NCI-H2227 (cell line): ENCODE data around the gene RFC5.
A peak's percentile ranks its signal among the peaks of the same experiment; 100 is the strongest.
"Not testable (repeated sequence)": the region's sequence is repeated elsewhere in the genome, so short reads cannot be mapped to it uniquely, and the experiment has no call there.

ENCODE experiments used
- DNase-seq: peaks from one replicate; lab custom pipeline; 2025; ENCODE audit not compliant: unreplicated experiment; lab: John Stamatoyannopoulos, UW

The RFC5 gene

GRCh38 chr12:118013283-118013682 lies 3.2 kb upstream of the RFC5 start:
- DNase-seq, result no peak

DNA sequence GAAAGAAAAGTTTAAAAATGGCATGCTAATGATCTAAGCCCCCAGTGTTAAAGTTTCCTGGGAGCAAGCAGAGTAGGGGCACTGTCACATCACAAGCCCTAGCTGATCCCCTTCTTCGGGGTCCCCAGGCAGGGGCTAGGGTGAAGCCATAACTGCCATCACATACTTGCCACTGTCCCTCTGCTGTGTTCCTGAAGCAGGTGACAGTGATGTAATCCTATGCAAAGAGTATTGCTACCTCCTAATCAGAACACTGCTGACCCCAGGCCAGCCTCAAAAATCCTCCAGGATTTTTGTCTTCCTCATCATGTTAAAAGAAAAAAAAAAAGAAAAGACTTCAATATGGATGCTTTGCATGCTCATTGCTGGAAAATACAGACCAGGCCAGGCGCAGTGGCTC lies 1.2 kb upstream of the RFC5 start:
- DNase-seq, result no peak

- no peak for DNase-seq
These were observed 559 bp upstream of the RFC5 start for GRCh38 chr12:118015944-118016343.

DNA sequence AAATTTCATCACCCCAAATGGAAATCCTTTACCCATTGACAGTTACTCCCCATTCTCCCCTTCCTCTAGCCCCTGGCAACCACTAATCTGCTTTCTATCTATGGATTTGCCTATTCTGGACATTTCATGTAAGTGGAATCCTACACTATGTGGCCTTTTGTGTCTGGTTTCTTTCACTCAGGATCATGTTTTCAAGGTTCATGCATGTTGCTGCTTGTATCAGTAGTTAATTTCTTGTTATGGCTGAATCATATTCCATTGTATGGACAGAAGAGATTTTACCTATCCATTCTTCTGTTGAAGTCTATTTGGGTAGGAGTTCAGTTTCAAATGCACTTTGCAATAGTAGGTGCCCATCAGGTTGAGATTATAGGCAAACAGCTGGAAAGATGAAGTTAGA lies 1.4 kb downstream of the RFC5 start:
- DNase-seq, result no peak

- DNase-seq, result no peak
These were observed 3.5 kb downstream of the RFC5 start for GRCh38 chr12:118020036-118020435.

- DNase-seq, result not testable (repeated sequence)
These were observed 5.7 kb downstream of the RFC5 start for GRCh38 chr12:118022097-118022727.

GRCh38 chr12:118022728-118023109 lies 6.2 kb downstream of the RFC5 start:
- no peak for DNase-seq

DNA sequence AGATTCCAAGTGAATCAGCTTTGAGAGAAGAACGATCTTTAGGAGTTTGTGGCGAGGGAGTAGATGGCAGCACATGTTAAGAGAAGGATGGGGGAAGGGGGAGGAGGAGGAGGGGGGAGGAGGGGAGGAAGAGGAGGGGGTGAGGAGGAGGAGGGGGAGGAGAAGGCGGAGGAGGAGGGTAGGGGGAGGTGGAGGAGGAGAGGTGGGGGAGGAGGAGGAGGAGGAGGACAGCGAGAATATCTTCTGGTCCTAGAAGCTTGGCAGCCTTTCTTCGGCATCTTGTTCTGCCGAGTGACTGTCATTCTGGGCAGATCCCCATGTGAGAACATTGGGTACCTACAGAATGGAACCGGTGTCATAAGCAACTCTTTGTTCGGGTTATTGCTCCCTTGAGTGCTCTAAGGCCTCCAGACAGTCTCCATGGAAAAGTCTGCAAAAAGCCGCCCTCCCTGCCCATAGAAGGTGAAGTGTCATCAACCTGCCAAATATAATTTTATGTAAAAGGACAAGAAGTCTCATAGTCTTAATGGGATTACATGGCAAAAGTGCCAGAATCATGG lies 6.9 kb downstream of the RFC5 start:
- no peak for DNase-seq

GRCh38 chr12:118025168-118025567 lies 8.7 kb downstream of the RFC5 start:
- DNase-seq, result no peak

DNA sequence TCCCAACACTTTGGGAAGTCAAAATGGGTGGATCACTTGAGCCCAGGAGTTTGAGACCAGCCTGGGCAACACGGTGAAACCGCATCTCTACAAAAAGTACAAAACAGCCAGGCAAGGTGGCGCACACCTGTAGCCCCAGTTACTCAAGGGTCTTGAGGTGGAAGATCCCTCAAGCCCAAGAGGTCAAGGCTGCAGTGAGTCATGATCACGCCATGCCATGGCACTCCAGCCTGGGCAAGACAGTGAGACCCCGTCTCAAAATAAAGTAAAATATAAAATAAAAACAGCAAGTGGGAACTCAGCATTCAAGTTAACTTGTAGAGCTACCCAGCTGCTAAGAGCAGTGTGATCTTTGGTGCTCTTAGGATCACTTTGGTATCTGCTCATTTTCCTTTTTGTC lies 12.7 kb downstream of the RFC5 start:
- no peak for DNase-seq

DNA sequence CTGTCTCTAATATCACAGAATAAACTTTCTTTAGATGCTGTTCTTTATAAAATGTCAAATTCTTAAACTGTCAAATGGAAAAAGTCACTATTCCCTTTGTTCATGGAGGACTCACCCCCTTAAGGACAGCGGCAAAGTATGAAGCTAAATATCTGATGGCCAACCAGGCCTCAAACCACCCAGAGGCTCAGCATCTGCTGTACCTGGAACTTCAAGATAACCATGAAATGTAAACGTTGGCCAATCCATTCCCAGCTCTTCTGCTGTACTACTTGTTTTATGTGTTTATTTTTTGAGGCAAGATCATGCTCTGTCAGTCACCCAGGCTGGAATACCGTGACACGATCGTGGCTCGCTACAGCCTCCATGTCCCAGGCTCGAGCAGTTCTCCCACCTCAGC lies 15.7 kb downstream of the RFC5 start:
- no peak for DNase-seq

- DNase-seq, result no peak
These were observed 16.8 kb downstream of the RFC5 start for GRCh38 chr12:118033323-118033722.

GRCh38 chr12:118033902-118034301 lies 17.4 kb downstream of the RFC5 start:
- DNase-seq, result no peak

- peak; percentile 56 for DNase-seq
These were observed 18.1 kb downstream of the RFC5 start for GRCh38 chr12:118034429-118035189.

GRCh38 chr12:118035190-118036041 lies 18.9 kb downstream of the RFC5 start:
- peak; percentile 52 for DNase-seq

- DNase-seq, result no peak
These were observed 20.3 kb downstream of the RFC5 start for GRCh38 chr12:118036672-118037411.

DNA sequence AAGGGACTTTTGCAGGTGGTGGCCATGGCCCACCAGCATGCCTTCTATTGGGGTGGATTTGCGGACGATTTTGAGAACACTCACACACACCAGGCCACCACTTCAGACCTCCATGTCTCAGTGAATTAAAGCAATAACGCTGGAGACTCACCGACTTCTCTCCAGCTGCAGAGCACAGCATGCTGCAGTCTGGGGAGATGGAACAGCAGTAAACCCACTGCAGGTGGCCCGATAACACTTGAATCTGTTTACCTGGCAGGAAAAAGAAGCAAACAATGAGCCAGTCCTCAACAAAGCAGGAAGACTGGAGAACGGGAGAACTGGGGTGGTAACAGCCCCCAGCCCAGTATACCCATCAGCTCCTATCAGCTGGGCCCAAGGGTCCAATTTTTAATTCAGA lies 21.6 kb downstream of the RFC5 start:
- DNase-seq, result no peak

DNA sequence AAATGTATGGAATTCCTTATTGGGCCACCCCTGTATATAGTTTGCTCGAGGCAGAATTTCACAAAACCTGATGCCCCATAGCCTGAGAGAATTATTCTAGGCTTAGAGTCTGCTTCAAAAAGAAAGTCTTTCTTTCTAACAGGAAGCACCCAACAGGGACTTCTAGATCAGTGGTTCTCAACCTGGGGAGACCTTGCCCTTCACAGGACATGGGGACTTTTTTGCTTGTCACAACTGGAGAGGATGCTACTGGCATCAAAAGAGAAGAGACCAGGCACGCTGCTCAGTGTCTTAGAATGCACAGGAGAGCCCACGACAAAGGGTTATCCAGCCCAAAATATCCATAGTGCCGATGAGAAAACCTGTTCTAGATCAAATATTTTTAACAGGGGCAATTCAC lies 25.6 kb downstream of the RFC5 start:
- DNase-seq, result no peak

DNA sequence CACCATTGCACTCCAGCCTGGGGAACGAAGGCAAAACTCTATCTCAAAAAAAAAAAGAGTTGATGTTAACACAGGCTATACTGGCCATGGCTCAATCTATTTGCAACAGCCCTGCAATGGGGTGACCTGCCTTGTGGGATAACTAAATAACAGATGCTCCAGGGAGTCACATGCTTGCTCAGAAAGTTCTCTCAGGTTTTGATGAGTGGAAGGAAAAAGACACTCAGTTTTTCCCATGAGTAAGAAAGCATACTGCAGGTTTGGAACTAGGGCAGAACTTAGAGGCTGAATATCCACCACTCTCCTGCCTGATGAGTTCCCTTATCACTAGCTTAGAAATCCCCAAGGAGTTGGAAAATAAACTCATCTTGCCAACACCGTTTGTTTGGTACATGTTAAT lies 27.6 kb downstream of the RFC5 start:
- DNase-seq, result no peak

- no peak for DNase-seq
These were observed 28.1 kb downstream of the RFC5 start for GRCh38 chr12:118044577-118044976.

GRCh38 chr12:118046430-118046829 lies 29.9 kb downstream of the RFC5 start:
- no peak for DNase-seq
